LNCaP clone FGC (cell line): Measurements from ENCODE around the gene CHD5.
A peak's percentile ranks its signal among the peaks of the same experiment; 100 is the strongest.

Source experiments
- DNase-seq: peaks from one replicate; pipeline ENCODE4 v3.0.0-alpha.2; 2011; ENCODE audit warnings: low read depth
- H3K4me3 ChIP-seq: 2 replicates; pipeline ENCODE4 v1.5.1; 2011; ENCODE audit warnings: mild to moderate bottlenecking, low read depth, low read length, control low read depth
- TF ChIP-seq, protein P1 (sequence below): IDR thresholded peaks from 2 replicates; pipeline ENCODE4 v1.5.1; 2012; ENCODE audit warnings: mild to moderate bottlenecking; ENCODE audit not compliant: control insufficient read depth, insufficient read depth; ENCODE audit errors: extremely low read depth

Gene CHD5

DNA sequence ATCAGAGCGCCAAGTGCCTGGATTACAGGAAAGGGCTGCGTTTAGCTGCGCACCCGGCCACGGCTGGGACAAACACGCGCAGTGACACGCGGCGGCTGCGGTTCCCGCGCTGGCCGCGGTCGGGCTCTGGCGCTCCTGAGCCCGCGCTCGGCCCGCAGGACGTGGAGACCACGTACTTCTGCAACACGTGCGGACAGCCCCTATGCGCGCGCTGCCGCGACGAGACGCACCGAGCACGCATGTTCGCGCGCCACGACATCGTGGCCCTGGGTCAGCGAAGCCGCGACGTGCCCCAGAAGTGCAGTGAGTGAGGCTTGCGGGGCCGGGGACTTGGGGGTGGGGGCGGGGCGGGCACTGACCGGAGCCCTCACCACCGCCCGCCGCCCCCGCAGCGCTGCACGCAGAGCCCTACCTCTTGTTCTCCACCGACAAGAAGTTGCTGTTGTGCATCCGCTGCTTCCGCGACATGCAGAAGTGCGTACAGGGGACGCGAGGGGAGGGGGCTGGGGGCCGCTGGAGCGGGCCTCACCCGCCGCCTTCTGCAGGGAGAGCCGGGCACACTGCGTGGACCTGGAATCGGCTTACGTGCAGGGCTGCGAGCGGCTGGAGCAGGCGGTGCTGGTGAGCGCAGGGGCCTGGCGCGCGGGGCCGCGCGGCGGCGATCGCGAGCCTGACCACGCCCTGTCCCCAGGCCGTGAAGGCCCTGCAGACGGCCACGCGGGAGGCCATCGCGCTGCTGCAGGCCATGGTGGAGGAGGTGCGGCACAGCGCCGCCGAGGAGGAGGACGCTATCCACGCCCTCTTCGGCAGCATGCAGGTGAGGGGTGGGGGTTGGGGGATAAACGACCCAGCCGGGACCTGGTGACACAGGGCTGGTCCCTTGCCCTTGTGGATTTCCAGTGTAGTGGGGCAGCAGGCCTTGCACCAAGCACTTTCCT lies 28.9 kb upstream of the CHD5 start:
- no peak for DNase-seq
- no peak overlapping the region for H3K4me3 ChIP-seq
- TF ChIP-seq, protein P1, sequence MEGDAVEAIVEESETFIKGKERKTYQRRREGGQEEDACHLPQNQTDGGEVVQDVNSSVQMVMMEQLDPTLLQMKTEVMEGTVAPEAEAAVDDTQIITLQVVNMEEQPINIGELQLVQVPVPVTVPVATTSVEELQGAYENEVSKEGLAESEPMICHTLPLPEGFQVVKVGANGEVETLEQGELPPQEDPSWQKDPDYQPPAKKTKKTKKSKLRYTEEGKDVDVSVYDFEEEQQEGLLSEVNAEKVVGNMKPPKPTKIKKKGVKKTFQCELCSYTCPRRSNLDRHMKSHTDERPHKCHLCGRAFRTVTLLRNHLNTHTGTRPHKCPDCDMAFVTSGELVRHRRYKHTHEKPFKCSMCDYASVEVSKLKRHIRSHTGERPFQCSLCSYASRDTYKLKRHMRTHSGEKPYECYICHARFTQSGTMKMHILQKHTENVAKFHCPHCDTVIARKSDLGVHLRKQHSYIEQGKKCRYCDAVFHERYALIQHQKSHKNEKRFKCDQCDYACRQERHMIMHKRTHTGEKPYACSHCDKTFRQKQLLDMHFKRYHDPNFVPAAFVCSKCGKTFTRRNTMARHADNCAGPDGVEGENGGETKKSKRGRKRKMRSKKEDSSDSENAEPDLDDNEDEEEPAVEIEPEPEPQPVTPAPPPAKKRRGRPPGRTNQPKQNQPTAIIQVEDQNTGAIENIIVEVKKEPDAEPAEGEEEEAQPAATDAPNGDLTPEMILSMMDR, result no peak

DNA sequence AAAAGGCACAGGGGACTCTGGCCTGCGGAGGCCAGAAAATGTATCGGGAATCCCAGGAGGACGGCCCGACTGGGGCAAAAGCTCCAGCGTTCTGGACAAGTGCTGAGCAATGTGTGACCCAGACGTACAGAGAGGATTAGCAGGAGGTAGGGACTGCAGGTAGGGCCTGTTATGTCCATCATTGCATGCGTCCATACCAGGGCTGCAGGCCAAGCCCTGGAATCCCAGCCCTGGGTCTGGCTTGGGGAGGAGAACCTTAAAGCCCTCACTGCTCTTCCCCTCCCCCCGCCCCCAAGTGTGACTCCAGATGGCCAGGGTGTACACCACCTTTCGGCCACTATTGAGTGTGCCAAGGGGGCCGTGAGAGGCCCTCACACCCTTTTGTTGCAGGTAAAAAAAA lies 27.8 kb upstream of the CHD5 start:
- no peak for DNase-seq
- TF ChIP-seq, protein P1, result no peak
- H3K4me3 ChIP-seq, result no peak overlapping the region

DNA sequence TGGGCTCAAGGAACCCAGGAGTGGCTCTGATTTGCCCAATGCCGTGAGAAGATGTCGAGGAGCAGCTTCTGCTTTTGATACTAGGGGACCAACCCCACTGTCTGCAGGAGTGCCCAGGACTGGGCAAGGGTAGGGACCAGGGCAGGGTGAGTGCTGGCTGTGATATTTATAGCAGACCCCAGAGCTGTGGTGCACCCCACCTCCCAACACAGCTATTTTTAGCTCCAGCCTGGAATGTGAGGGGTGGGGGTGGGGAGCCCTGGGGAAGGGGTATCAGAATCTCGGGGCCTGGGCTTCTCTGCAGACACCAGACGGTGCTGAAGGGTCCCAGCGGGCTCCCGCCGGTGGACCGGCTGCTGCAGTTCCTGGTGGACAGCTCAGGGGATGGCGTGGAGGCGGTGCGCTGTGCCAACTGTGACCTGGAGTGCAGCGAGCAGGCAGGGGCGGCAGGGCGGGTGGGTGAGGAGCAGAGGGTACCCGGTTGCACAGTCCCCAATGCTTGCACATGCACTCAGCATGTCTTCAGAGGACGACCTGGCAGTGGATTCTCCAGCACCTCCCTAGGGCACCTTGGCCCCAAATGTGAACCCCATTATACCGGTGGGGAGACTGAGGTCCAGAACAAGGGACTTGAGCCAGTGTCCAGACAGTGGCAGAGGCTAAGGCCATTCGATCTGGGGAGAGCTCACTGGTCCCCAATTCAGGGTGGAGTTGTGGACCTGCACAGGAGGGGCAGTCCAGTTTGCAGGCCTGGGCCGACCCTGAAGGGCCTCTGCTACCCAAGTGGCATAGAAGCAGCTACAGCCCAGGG lies 27.2 kb upstream of the CHD5 start:
- no peak for DNase-seq
- H3K4me3 ChIP-seq, result peak overlapping the region; percentile 61

DNA sequence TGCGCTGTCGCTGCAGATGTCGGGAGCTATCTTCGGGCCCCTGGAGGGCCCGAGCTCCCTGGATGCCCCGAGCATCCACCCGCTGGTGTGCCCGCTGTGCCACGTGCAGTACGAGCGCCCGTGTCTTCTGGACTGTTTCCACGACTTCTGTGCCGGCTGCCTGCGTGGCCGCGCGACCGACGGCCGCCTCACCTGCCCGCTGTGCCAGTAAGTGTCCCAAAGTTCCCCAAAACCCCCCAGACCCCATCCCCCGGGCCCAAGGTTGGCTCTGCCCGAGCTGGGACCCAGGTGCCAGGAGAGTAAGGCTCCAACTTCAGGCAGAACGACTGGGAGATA lies 26.4 kb upstream of the CHD5 start:
- TF ChIP-seq, protein P1, result no peak
- H3K4me3 ChIP-seq, result peak overlapping the region; percentile 61
- DNase-seq, result no peak

More for the DNA sequence above, 27.2 kb upstream of the CHD5 start:
- TF ChIP-seq, protein P1, result no peak

DNA sequence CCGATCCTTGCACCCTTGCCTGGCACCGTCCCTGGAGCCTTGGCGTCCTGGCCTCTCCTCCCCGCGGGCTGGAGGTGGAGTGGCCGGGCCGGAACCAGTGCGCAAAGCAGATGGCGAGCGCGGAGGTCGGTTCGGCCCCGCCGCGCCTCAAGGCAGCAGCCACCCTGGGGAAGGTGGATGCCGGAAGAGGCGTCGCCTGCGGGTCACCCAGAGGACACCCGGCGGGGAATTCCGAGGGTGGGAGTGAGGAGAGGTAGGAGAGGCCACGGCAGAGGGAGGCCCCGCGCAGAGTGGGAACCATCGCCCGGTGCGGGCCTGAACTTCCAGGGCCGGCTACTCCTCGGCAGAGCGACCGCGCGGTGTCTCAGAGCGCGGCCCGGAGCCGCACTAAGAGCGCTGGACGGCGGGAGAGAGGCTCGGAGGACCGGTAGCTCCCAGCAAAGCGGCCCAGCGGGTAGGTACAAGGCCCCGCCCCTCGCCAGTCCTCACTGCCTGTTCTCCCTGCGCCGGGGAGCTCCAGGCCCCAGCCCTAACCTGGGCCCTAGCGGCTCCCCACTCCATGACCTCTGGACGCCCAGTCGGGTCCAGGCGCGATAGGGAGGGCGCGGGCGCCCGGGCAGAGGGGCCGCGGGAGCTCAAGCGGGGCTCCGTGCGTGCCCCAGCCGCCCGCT lies 25.9 kb upstream of the CHD5 start, which contains the start of gene RNF207:
Gene RNF207, plus strand, starts transcription at position 271 of the 671 bp plus-strand sequence. CDS start 417 bp downstream, outside the sequence.
- peak; percentile 27 for DNase-seq
- TF ChIP-seq, protein P1, result no peak
- peak within 1 kb of the TSS; percentile 61 for H3K4me3 ChIP-seq

DNA sequence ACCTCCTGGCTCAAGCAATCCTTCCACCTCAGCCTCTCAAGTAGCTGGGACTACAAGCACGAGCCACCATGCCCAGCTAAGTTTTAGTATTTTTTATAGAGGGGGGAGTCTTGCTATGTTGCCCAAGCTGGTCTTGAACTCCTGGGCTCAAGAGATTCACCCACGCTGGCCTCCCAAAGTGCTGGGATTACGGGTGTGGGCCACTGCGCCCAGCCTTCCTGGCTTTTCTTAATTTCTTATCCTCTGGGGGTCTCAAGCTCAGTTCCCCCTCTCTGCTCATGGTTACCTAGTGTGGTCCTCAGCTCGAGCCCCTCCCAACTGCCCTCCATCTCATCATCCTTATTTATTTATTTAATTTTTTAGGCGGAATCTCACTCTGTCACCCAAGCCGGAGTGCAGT lies 22.1 kb upstream of the CHD5 start:
- TF ChIP-seq, protein P1, result no peak
- DNase-seq, result no peak
- no peak overlapping the region for H3K4me3 ChIP-seq
